GM21717 (cell line): ENCODE results near the gene ZNF610.

ENCODE experiments used
- ATAC-seq: cut with Tn5 transposase; IDR thresholded peaks from one replicate; pipeline ENCODE4 v1.9.1; 2021; ENCODE audit warnings: mild to moderate bottlenecking, moderate library complexity; ENCODE audit not compliant: unreplicated experiment

ZNF610 gene

DNA sequence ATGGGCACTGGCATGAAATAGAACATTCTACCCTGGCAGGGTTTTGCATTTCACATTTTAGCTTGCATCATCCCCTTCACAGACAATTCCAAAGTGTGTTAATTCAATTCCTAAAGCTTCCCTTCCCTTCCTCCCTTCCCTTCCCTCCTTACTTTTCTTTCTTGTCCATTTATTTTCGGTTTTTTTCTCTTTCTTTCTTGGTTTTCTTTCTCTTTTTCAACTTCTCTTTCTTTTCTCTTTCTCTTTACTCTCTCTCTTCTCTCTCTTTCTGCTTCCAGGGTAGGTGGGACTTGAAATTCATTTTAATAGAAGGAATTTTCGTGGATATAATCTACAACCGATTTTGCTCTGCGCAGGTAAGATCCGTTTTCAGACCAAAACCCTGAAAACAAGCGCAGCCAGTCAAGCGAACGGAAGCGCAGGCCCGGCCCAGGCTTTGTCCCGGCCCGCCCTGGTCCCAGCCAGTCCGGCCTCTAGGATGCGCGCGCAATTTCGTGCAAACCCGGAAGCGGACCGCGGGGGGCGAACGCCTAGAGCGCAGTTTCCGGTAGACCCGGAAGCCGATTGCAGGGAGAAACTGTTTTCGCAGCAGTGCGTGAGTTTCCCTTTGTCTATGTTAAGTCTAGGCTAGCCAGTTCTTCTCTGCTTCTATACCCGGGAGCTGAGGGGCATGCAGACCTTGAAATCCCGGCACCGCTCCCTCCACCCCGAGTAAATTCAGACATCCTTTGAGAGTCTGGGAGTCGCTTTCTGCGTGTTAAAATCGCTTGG is 61.5 kb downstream of the ZNF610 start, which contains the start of gene ZNF528:
TSS of gene ZNF528 (plus strand) at position 540 of the 771 bp plus-strand sequence. CDS start 4,165 bp downstream, outside the sequence.
- ATAC-seq: peak; percentile 80

DNA sequence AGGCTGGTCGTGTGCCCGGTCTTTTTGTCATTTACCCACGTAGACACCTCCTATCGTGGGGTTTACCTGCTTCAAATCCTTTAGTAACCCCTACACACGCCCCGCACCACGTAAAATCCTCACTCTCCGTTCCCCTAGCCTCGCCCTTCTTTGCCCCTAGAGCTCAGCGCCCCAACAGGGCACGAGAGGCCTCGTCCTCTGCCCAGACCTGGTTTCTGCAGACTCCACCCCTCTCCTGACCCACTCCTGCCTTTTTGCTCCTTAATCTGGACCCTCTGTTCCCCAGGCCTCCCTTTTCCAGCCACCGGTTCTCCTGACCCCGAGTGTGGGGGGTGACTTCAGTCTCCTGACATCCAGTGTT is 62.0 kb downstream of the ZNF610 start:
- ATAC-seq: no peak

DNA sequence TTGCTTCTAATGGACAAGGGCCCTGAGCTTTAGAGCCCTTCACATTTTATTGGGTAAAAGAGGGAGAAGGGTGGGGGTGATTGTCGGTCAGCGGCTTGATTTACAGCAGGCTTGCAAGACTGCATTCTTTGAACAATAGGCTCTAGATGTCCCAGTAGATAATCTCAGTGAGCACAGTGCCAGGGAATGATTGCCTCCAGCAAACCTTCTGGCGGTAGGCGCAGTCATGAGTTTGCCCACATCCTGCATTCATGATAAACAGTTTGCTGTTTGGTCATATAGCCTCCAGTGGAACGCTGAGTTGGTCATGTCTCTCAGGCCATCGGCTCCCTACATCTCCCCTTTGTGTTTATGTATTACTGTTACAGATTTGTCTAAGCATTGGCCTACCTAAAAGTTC is 74.2 kb downstream of the ZNF610 start:
- ATAC-seq: no peak

DNA sequence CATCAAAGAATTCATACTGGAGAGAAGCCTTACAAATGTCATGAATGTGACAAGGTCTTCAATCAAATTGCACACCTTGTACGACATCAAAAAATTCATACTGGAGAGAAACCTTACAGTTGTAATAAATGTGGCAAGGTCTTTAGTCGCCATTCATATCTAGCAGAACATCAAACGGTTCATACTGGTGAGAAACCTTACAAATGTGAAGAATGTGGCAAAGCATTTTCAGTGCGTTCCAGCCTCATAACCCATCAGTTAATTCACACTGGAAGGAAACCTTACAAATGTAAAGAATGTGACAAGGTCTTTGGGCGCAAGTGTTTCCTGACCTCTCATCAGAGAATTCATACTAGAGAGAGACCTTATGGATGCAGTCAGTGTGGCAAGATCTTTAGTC is 79.7 kb downstream of the ZNF610 start:
- no peak for ATAC-seq
